Subcutaneous abdominal adipose tissue (tissue), 5 donors: ENCODE data around the gene C3orf49.

Source experiments
- H3K27ac ChIP-seq: one replicate; pipeline ENCODE4 v1.7.0; 2013; ENCODE audit warnings: low read depth, mild to moderate bottlenecking, inconsistent platforms, low read length, moderate library complexity
- H3K27me3 ChIP-seq, 5 donors: one replicate each; pipeline ENCODE4 v1.7.0; 2013; ENCODE audit warnings: low read length in 5 of 5, inconsistent platforms in 1 of 5; ENCODE audit not compliant: control insufficient read depth in 5 of 5, insufficient read depth in 4 of 5
- H3K36me3 ChIP-seq, 5 donors: one replicate each; pipeline ENCODE4 v1.7.0; 2013; ENCODE audit warnings: low read length in 5 of 5; ENCODE audit not compliant: control insufficient read depth in 5 of 5, insufficient read depth in 5 of 5
- H3K4me1 ChIP-seq, 5 donors: one replicate each; pipeline ENCODE4 v1.7.0; 2013; ENCODE audit warnings: low read length in 5 of 5, mild to moderate bottlenecking in 3 of 5, moderate library complexity in 1 of 5; ENCODE audit not compliant: control insufficient read depth in 5 of 5, insufficient read depth in 5 of 5
- H3K4me3 ChIP-seq, 5 donors: one replicate each; pipeline ENCODE4 v1.7.0; 2013; ENCODE audit warnings: low read length in 5 of 5, low read depth in 1 of 5
- H3K9ac ChIP-seq, 5 donors: one replicate each; pipeline ENCODE4 v1.7.0; 2013; ENCODE audit warnings: low read length in 5 of 5, mild to moderate bottlenecking in 4 of 5, moderate library complexity in 3 of 5
- H3K9me3 ChIP-seq, 5 donors: one replicate each; pipeline ENCODE4 v1.7.0; 2013; ENCODE audit warnings: low read length in 5 of 5; ENCODE audit not compliant: control insufficient read depth in 5 of 5
- donor health status: healthy.
- donor health status: healthy.
- donor health status: healthy.
- donor health status: healthy.
- donor health status: healthy.

Gene C3orf49

DNA sequence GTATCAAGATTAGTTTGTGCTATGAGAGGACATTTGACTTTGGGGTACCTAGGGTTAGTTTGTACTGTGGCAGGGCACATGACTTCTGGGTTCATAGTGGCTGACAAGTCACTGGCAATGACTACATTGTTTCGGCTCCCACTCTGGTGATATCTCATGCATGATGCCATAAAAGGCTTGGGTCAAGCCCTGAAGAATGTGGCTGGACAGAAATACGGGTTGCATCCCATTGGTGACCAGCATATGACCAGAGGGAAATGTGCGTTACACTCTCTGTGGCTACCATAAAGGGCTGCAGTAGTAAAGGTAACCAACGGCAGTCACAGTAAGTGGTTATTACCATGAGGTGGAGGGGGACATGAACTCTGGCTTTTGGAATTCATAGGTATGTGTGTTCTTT is 26.1 kb downstream of the C3orf49 start:
- no peaks in the 10 kb centered on the region for H3K9me3 ChIP-seq
- no peak overlapping the region for H3K9ac ChIP-seq
- H3K4me1 ChIP-seq = no peaks in the 10 kb centered on the region
- no peak overlapping the region for H3K27ac ChIP-seq
- no peaks in the 10 kb centered on the region for H3K27me3 ChIP-seq
- no peak overlapping the region for H3K4me3 ChIP-seq
- no peaks in the 10 kb centered on the region for H3K36me3 ChIP-seq

DNA sequence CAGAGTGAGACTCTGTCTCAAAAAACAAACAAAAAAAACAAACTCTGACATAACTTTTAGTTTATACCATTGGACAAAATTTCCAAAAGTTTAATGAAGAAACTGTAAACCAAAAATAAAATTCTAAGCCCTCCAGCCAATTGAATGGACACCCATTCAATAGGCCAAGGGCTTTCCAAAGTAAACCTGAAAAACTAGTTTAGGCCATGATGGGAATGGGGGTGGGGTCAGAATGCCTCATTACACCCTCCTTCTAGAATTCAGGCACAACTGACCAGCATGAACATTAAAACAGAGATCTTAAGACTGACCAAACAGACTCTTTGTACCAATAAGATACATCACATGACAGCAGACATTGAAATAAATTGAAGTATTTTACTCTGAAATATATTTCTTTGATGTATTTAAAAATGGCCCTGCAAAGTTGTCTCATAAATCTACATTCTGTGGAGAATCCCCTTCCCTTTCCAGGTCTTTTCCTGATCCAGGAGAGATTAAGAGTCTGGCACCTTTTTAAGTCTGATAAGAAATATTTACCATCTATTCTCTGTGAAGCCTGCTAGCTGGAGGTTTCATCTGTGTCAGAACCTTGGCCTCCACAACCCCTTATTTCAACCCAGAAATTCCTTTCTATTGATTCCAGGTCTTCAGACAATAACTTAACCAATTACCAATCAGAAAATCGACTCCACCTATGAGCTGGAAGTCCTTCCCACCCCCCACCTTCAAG is 28.8 kb downstream of the C3orf49 start:
- H3K9me3 ChIP-seq = no peaks in the 10 kb centered on the region
- H3K4me3 ChIP-seq = no peak overlapping the region
- H3K27ac ChIP-seq = no peak overlapping the region
- peaks cover 0 to 3% (median 0%) of the 10 kb centered on the region in 5 donors for H3K36me3 ChIP-seq
- no peaks in the 10 kb centered on the region for H3K4me1 ChIP-seq
- H3K27me3 ChIP-seq = no peaks in the 10 kb centered on the region
- H3K9ac ChIP-seq = no peak overlapping the region

DNA sequence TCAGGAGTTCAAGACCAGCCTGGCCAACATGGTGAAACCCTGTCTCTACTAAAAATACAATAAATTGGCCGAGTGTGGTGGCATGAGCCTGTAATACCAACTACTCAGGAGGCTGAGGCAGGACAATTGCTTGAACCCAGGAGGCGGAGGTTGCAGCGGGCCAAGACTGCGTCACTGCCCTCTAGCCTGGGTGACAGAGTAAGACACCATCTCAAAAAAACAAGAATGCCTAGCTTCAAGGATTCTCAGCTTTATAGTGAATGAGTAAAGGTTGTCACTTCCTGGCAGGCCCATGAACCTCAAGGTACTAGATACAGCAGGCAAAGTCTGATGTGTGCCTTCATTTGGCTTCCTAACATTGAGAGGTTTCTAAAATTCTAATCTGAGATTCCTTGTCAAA is 30.1 kb downstream of the C3orf49 start:
- H3K27me3 ChIP-seq = no peaks in the 10 kb centered on the region
- no peaks in the 10 kb centered on the region for H3K9me3 ChIP-seq
- H3K36me3 ChIP-seq = peaks cover 0 to 3% (median 0%) of the 10 kb centered on the region in 5 donors
- no peaks in the 10 kb centered on the region for H3K4me1 ChIP-seq
- no peak overlapping the region for H3K4me3 ChIP-seq
- no peak overlapping the region for H3K27ac ChIP-seq
- no peak overlapping the region for H3K9ac ChIP-seq

DNA sequence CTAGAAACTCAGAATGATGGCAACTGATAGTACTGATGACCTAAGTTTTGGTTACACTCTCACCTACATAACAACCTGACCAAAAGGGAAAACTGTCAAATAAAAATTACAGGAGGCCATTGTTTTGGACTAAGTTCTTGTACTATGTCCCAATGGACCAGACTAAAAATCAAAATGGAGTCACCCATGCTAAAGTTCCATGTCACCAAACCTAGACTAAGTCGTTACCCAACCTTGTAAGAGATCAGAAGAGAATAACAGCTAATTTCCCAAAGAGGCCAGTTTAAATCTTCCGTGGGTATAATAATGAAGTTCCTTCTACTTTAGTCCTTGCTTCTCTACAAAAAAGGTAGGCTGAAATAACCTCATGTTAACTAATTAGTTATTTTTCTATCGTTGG is 32.2 kb downstream of the C3orf49 start:
- Histone ChIP-seq H3K4me3 (no peak overlapping the region), H3K27ac (no peak overlapping the region), H3K9me3 (no peaks in the 10 kb centered on the region), H3K4me1 (no peaks in the 10 kb centered on the region), H3K9ac (no peak overlapping the region), H3K36me3 (peaks cover 0 to 3% (median 0%) of the 10 kb centered on the region in 5 donors), H3K27me3 (no peaks in the 10 kb centered on the region)

DNA sequence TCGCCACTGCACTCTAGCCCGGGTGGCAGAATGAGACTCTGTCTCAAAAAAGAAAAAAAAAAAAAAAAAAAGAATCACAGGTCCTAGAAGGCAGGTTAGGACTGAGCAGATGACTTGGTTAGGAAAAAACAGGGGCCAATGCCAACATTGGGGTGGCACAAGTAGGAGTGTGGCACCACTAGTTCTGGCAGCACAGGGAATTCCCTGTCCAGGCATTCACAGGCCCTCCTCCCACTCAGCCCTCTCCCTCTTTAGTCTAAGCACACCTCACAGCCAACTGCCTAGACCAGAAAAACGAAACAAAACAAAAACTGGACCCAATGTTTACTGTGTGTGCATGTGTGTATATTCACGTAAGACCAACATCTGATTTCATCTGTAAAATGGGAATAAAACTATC is 34.0 kb downstream of the C3orf49 start:
- Histone ChIP-seq H3K4me1 (no peaks in the 10 kb centered on the region), H3K9ac (no peak overlapping the region), H3K9me3 (no peaks in the 10 kb centered on the region), H3K27ac (no peak overlapping the region), H3K4me3 (no peak overlapping the region), H3K36me3 (peaks cover 0 to 3% (median 0%) of the 10 kb centered on the region in 5 donors), H3K27me3 (no peaks in the 10 kb centered on the region)

DNA sequence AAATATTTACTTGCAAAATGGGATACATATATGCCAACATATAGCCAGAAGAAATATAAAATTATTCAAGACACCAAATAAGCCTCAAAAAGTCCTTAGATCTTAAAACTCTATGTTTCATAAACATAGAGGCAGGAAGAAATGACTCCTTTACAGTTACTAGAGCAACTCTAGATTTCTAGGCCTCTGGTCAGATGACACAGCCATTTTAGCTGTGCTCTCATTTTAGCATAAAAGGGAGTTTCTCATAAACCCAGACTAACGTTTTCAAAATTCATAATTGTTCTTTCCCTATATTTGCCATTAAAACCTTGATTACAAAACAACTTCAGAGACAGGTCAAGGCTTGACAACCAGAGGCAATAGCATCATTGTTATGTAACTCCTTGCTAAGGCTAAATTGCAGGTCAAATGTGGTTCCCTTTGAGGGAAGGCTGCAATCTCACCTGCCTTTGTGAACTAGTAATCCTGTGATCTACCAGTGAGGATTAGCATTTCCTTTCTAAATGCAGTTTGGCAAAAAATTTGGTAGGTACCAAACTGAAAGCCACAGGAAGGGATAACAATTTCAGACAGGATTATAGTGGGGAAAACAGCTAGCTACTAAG is 36.3 kb downstream of the C3orf49 start:
- no peaks in the 10 kb centered on the region for H3K9me3 ChIP-seq
- no peak overlapping the region for H3K9ac ChIP-seq
- peaks cover 0 to 3% (median 0%) of the 10 kb centered on the region in 5 donors for H3K36me3 ChIP-seq
- no peaks in the 10 kb centered on the region for H3K27me3 ChIP-seq
- H3K4me1 ChIP-seq = no peaks in the 10 kb centered on the region
- H3K4me3 ChIP-seq = no peak overlapping the region
- H3K27ac ChIP-seq = no peak overlapping the region

DNA sequence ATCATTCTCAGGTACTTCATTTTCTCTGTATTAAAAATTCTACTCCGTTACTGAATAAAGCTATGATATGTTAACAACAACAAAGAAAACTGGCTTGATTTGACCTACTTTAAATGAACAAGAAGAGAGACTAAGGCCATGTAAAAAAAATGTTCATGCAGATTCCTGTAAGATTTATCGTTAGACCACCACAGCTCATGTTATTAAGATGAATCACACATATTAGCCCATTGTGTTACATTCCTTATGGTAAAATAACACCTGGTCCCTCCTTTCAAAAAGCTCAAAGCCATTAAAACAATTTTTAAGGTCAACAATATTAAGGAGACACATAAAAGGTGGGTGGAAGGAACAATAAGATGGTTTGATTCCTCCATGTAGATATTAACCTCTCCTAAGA is 38.2 kb downstream of the C3orf49 start:
- H3K27ac ChIP-seq = no peak overlapping the region
- H3K4me1 ChIP-seq = peaks cover 0 to 6% (median 1%) of the 10 kb centered on the region in 5 donors
- no peaks in the 10 kb centered on the region for H3K27me3 ChIP-seq
- H3K4me3 ChIP-seq = no peak overlapping the region
- no peaks in the 10 kb centered on the region for H3K9me3 ChIP-seq
- no peaks in the 10 kb centered on the region for H3K36me3 ChIP-seq
- no peak overlapping the region for H3K9ac ChIP-seq

DNA sequence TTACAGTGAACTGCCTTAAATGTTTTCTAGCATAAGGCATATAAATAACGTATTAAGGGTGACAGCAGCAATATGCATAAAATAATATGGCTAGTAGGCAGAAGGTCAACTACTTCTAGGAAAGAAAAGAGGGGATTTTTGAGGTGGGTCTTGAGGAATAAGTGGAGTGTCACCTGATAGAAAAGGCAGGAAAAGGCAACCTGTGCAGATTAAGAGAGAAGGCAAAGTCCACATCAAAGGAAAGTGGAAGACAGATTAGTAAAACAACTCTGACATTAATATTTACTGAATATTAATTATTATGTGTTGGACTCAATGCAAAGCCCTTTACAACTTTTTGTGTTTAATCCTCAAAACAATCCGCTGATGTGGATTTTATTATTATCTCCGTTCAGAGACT is 41.7 kb downstream of the C3orf49 start:
- H3K27me3 ChIP-seq = no peaks in the 10 kb centered on the region
- H3K9ac ChIP-seq = no peak overlapping the region
- H3K36me3 ChIP-seq = no peaks in the 10 kb centered on the region
- H3K27ac ChIP-seq = no peak overlapping the region
- no peaks in the 10 kb centered on the region for H3K9me3 ChIP-seq
- peaks cover 0 to 22% (median 16%) of the 10 kb centered on the region in 5 donors for H3K4me1 ChIP-seq
- no peak overlapping the region for H3K4me3 ChIP-seq

DNA sequence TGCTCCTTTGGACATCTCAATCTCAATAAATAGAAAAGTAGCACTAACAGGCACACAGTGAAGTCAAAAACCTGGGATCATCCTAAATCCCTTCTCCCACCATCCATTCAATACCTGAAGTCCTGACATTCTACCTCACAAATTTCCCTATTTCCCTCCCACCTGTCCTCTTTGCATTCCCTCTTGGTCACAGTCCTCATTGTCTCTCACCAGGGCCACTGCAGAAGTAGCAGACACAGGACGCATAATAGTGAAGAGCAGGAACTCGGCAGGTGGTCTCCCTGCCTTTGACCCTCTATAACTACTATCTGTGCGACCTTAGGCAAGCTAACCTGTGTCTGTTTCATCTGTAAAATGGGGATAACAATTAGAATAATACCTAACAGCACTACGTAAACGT is 42.2 kb downstream of the C3orf49 start:
- Histone ChIP-seq H3K9me3 (no peaks in the 10 kb centered on the region), H3K4me3 (no peak overlapping the region), H3K36me3 (no peaks in the 10 kb centered on the region), H3K9ac (no peak overlapping the region), H3K4me1 (peaks cover 0 to 22% (median 16%) of the 10 kb centered on the region in 5 donors), H3K27ac (no peak overlapping the region), H3K27me3 (no peaks in the 10 kb centered on the region)

DNA sequence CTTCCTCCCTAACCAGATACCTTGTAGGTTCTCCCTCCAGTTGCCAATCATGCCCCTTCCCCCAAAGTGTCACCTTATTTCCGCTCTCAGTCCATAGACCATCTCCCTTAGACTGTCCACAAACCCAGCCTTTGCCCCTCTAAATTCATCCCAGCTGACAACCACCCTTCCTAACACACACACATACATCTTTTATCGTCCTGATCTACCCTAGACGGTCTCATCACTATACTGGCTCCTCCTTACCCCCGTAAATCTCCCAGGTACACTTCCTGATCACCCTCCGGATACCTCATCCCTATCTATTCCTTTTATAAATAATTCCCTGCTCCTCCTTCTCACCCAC is 43.7 kb downstream of the C3orf49 start:
- Histone ChIP-seq H3K27ac (peak overlapping the region; percentile 81), H3K9me3 (no peaks in the 10 kb centered on the region), H3K4me1 (peaks cover 0 to 22% (median 16%) of the 10 kb centered on the region in 5 donors), H3K36me3 (no peaks in the 10 kb centered on the region), H3K9ac (peak overlapping the region; percentile 32 to 95 (median 89)), H3K4me3 (peak overlapping the region; percentile 74 to 90 (median 82)), H3K27me3 (no peaks in the 10 kb centered on the region)
